HK-2 (cell line): ENCODE results near the gene MDM1.

Source experiments
- DNase-seq: peaks from one replicate; pipeline ENCODE4 v3.0.0-alpha.2; 2018; ENCODE audit not compliant: unreplicated experiment

The MDM1 gene

DNA sequence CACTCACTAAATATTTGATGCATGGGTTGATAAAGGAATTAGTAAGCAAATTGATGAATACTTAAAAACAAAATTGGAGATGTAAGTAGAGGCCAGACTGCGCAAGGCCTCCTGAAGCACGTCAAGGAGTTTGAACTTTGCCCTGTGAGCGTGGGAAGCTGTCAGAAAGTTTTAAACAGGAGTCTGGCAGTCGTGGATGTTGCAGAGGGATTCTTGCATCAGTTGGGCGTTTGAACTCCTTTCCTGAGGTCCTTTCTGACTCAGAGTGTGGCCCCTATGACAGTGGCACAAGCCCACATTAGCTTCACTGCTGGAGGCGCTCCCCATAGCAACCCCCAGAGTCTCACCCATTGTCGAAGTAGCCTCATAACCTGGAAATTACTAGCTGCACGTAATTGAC lies 60.8 kb downstream of the MDM1 start:
- no peak for DNase-seq

DNA sequence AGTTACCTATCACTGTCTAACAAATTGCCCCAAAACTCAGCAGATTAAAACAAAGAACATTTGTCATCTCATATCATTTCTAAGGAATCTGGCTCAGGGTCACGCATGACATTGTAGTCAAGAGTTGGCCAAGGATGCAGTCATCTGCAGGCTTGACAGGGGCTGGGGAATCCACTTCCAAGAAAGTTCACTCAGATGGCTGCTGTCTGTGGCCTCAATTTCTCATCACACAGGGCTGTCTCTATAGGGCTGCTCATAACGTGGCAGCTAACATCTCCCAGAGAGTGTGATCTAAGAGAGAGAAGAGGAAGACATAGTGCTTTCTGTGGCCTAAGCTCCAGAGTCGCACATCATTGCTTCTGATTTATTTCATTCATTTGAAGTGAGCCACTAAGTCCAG lies 61.8 kb downstream of the MDM1 start:
- peak; percentile 8 for DNase-seq

DNA sequence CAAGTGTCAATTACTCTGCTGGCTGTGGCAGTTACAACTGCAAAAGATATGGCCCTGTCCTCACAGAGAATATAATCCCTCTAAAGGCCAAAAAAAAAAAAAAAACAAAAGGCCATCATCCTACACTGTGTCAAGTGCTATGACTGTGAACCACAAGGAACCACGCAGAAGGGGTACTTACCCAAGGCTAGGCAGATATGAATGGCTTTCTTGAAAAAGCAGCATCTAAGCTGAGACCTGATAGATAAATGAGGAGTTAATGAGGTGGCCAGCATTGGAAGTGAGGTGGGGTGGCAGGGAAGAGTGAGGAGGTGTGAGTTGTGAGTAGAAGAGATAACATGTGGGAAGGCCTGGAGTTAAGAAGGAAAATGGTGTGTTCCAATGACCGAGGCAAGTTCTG lies 62.4 kb downstream of the MDM1 start:
- no peak for DNase-seq

DNA sequence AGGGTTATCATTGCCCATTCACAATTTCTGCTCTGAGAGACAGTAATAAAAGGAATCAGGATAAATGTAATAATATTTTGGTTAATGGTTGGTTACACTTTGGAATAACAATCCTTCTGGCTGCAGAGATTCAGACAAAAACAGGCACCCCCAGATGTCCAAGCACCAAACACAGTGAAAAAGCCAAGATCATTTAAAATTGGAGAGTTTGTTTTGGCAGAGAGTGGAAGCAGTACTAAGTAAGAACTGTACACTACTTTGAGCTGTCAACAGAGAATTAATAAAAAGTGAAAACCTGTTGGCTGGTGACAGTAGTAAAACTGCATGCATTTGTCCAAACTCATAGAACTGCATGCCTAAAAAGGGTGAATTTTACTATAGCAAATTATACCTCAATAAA lies 63.2 kb downstream of the MDM1 start:
- DNase-seq: no peak

DNA sequence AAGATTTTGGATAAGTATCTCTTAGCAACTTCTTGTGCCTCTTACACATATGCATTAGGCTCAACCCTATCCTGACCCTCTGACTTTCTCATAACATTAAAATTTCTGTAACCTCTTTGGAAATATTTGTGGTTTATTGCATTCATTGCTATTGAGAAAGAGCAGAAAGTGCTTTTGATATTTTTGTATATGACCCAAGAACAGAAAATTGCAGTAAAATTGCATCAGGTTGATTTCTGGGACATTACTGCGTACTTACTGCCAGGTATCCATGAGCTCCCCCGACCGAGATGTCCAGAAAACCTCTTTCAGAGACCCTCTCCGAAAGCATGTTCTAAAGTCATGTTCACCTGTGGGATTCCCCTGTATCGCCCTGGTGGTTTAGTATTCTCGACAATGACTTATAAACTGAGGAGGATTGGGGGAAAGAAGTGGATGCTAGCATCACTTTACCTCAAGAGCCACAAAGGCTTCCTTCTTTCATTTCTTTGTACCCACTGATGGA lies 64.2 kb downstream of the MDM1 start:
- no peak for DNase-seq

DNA sequence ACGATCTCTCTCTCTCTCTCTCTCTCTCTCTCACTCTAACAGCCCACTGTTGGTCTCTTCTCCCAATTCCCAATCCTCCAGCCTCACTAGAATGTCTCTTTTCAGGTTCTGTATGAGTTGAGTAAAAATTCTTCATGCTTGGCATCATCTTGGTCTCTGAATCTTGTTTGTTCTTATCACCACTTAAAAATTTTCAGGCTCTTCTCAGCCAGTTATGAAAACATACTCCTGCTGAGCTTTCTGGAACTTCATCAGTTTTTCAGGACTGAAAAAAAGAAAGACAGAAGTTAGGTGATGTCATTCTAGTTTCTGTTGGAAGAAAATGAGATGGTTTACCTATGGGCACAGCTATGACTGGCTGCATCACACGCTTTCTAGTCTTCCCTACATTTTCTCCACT lies 67.3 kb downstream of the MDM1 start:
- no peak for DNase-seq

DNA sequence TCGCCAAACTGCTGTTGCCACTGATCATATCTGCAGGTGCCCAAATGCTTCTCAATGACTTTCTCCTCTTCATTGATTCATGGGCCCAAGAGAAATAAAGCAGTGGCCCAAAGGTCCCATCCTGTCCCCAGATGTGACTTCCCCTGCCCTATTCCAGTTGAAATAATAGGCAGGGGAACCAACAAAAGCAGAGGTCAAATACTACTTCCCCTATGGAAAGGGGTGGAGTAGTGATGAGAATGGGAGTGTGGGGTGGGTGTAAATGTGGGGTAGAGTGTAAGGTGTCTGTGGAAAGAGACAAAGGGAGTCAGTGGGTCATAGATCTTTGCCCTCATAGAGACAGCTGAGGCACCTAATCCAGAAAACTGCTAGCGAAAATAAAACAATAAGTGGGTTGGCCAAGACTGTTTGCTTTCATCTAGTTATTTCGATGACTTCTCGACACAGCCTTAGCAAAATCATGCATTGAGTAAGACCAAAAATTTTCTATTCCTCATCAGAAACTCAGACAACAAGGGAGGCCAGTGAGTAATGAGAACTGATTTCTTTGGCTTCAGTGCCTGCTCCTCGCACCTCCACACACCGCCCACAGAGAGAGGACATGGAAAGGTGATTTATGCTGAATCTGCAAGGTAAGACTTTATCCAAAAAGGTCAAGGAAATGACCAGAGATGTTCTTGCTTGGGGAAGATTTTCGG lies 67.9 kb downstream of the MDM1 start:
- no peak for DNase-seq

DNA sequence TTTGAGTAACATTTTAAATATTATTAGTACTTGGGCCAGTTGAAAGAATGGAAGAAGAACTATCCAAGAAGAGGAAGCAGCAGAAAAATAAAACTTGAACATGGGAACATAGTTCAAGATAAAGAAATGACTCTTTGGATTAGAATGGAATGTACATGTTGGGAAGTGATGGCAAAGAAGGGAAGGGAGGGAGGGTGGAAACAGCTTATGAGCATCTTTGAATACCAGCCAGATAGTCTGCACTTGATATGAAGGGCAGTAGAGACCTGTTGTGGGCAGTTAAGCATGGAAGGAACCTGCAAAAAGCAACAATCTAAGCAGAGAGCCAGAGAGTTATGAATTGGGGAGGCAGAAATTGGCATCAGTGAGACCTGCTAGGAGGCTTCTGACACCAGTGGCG lies 68.8 kb downstream of the MDM1 start:
- no peak for DNase-seq

DNA sequence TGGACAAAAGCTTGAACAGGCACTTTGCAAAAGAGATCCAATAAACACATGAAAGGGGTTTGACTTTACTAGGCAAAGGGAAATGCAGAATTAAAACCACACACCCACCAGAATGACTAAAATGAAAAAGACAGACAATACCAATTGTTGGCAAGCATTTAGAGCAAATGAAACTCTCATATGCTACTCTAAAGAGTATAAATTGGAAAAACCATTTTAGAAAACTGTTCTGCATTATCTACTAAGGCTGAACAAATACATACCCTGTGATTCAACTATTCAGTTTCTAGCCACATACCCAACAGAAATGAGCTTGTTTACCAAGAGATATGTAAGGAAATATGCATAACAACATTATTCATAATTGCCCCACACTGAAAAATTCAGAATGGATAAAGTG lies 70.3 kb downstream of the MDM1 start:
- no peak for DNase-seq

DNA sequence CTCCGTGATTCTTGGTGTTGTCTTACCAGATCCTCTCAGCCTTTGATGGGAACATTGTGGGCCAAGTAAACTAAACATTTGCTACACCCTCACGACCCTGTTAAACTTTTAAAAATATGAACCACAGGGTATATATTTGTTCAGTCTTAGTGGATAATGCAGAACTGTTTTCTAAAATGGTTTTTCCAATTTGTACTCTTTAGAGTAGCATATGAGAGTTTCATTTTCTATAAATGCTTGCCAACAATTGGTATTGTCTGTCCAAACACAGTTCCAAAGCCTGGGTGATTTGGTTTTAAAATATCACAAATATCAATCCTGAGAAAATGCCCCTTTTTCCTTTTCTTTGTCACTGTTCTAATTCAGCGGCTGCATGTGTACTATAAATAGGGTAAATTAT lies 72.0 kb downstream of the MDM1 start:
- DNase-seq: no peak

DNA sequence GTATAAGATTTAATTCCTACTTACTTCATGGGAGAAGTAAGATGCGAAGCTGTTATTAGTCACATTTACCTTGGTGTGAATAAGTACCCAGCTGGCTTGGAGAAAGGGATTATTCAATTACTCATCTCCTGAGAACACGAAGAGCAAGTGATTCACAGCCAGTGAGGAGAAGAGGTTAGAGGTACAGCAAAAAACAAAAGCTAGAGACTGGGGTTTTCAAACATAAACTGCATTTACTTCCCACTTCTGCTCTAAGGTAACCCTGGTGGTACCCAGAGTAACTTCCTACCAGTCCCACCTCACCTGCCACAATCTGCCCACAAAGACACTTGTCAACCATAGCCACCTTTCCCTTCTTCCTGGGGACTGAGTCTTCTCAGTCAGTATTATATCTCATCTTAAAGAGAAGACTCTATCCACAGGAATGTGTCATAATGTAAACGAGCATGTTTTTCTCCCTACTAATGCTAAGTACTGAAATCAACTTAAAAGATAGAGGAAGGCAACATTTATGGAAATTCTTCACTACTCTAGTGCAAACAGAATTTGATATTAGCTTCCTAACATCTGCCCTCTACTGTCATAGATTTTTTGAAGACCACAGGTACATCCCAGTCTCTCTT lies 72.7 kb downstream of the MDM1 start:
- DNase-seq: peak; percentile 13

DNA sequence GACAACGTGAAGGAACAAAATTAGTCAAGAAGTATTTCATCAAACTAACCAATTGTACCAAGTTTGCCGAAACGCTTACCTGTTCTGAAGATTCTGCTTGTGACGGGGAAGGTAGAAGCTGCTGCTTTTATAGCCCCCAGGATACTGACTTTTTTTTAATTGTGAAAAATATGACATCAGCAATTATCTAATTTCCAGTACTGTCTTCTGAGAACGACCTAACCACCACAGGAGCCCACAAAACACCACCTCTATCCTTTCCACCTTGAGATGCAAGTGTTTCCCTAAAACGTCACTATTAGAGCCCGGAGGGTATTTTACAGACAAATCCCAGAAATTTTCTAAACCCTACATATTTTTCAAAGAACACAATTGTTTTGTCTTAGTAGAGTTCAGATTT lies 78.7 kb downstream of the MDM1 start, which contains the start of gene IL22:
Gene IL22 (minus strand): TSS at position 101 of the 400 bp plus-strand sequence. CDS start 156 bp downstream, outside the sequence.
- DNase-seq: no peak

DNA sequence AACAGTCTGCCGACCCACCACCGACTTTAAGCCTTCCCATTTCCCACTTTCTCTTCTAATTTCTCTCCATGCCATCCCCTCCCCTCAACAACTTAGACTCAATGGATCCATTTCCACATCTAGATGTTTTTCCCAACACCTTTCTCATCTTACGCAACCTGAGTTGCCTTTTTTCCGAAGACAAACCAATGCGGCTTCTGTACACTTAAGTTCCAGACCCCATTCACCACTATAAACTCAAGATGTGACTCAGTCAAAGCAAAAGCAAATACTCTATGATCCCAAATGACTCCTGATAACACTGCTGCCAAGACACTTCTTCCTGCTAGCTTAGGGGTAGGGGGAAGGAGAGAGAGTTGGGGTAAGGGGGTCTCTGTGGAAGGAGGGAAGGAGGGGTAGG lies 80.1 kb downstream of the MDM1 start:
- no peak for DNase-seq

DNA sequence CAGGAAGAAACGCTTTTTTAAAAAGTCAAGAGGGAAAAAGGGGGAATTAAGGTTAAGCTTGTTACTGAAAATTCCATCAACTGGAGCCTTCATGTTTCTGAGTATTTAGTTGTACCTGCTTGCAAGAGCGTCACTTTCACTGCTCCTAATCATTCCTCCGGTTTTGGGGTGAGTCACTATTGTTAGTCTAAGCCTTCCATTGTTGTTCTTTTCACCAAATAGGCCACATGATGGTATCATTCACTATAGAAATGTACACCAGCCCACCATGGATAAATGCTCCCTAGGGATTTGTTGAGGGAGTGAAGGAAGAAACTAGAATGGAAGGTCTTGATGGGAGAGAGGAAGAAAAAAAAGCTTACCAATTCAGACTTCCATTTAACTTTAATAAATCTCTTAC lies 81.7 kb downstream of the MDM1 start:
- no peak for DNase-seq

DNA sequence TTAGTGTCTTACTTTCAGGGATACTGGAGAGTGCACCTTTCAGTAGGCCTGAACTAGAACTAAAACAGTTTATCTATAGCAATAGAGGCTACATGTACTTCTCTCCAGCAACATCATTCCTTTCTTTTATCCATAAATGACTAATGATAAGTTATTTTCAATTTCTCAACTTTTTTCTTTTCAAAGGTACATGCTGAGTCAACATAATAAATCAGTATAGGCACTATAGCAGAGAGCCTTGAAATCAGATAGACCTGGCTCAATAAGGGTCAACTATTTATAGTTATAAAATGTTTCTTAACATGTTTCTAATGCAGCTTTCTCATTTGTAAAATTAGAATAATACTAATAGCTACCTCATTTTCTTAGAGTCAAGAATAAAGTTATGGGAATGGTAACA lies 84.4 kb downstream of the MDM1 start:
- no peak for DNase-seq

DNA sequence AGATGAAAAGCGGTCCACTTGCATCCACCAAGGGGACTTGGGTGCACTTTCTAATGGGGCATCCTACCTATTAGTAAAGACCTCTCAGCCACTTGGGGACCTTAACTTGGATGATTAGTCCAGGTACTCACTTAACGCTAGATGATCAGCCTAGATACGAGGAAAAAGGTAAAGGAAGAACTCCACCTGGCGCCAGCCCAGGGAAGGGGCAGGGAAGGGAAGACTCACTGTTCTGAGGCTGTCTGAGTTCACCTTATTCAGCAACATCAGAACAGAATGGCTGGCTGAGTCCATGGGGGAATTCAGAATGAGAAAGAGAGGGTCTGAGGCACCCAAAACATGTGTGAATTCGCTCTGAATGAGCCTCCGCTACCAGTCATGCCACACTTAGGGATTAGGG lies 85.8 kb downstream of the MDM1 start:
- no peak for DNase-seq

DNA sequence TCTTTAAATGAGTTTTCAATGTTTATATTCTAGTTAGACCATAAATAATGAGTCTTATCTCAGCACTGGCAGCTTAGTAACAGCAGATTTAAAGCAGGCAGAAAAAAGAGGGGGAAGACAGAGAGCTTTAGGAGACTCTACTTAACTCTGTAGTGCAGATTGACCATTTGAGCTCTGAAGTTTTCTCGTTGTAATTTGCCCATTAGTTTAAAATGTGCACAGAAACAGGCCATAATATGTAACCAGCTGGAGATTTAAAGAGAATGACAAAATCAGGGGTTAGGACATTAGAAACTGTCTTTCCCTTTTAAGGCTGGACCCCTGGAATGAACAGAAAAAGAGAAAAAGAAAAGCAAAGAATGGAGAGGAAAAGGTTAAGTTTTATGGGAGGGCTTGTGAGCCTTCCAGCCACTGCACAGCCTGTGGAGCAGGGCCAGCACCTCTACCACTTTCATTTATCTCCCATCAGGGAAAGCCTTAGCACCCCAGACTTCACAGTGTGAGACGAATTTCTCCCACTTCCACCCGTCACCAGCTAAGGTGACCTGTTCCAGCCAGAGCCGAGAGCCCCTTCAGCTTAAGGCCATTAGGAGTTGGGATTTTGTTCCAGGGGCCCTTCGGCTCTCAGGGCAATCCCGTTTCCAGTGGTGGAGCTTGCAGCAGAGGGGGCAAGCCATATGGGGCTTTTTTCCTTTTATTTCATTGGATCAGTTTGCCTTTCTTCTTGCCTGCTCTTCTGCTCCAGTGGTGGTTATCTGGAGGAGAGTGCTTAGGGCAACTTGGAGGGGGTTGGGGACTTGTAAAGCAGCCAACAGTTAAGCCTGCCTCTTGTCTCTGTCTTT lies 86.8 kb downstream of the MDM1 start:
- no peak for DNase-seq
